GM12801 (cell line): ENCODE data around the gene PAX5.

ENCODE experiments used
- TF ChIP-seq, protein P1 (sequence below): IDR thresholded peaks from one replicate; pipeline ENCODE4 v1.5.1; 2011; ENCODE audit warnings: control low read depth; ENCODE audit not compliant: insufficient read length; ENCODE audit errors: extremely low read depth

The PAX5 gene

DNA sequence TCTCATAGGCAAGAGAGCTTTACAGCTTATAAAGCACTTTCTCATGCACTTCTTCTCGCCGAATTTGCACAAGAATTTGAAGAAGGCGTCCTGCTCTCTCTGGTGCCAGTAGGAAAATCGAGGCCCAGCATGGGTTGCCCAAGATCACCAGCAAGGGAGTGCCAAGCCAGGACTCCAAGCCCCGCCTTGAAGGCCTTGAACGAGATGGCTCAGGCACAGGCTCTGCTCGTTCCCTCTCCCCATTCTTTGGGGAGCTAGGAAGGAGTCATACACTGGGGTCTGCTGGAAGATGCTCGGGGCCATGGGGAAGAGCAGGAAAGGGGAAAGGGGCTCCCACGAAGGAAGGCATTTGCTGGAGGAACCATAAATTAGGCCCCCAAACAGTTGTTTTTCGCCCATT, 46.7 kb downstream of the PAX5 start:
- TF ChIP-seq, protein P1, sequence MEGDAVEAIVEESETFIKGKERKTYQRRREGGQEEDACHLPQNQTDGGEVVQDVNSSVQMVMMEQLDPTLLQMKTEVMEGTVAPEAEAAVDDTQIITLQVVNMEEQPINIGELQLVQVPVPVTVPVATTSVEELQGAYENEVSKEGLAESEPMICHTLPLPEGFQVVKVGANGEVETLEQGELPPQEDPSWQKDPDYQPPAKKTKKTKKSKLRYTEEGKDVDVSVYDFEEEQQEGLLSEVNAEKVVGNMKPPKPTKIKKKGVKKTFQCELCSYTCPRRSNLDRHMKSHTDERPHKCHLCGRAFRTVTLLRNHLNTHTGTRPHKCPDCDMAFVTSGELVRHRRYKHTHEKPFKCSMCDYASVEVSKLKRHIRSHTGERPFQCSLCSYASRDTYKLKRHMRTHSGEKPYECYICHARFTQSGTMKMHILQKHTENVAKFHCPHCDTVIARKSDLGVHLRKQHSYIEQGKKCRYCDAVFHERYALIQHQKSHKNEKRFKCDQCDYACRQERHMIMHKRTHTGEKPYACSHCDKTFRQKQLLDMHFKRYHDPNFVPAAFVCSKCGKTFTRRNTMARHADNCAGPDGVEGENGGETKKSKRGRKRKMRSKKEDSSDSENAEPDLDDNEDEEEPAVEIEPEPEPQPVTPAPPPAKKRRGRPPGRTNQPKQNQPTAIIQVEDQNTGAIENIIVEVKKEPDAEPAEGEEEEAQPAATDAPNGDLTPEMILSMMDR = no peak

DNA sequence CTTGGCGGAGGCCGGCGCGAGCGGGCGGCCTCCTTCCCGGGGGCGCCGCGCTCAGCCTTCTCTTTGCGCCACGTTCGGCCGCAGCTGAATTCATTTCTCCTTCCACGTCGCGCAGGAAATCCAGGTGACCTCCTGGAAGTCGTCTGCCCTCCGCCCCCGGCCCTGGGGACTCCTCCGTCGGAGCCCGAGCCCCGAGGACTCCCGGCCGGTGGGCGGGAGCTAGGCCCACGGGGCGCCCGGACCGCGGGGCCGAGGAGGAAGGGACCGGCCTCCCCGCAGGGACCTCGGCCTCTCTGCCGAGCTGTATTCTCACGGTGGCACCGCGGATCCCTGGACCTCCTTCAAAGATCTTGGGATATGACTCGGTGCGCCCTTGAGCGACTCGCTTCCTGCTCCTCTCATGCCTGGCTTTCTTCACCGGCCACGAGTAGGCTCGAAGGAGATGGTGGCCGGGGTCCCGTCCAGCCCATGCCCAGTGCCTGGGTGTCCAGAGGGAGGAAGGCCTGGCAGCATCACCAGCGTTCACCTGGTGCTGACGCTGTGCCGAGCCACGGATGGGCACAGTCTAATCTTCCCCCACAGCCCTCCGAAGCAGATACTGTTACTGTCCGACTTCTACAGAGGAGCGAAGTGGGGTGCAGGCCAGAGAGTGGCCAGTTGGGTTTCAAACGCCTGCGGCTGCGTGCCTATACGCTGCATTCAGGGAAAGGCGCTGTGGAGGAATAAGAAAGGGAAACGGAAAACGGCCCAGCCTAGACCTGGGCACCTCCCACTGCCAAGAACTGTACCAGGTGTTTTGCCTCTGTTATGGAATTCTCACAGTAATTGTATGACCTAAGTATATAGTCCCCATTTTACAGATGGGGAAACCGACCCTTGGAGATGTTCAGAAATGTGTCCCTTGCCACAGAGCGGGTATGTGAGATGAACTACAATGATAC, 47.3 kb downstream of the PAX5 start:
- TF ChIP-seq, protein P1 = no peak

DNA sequence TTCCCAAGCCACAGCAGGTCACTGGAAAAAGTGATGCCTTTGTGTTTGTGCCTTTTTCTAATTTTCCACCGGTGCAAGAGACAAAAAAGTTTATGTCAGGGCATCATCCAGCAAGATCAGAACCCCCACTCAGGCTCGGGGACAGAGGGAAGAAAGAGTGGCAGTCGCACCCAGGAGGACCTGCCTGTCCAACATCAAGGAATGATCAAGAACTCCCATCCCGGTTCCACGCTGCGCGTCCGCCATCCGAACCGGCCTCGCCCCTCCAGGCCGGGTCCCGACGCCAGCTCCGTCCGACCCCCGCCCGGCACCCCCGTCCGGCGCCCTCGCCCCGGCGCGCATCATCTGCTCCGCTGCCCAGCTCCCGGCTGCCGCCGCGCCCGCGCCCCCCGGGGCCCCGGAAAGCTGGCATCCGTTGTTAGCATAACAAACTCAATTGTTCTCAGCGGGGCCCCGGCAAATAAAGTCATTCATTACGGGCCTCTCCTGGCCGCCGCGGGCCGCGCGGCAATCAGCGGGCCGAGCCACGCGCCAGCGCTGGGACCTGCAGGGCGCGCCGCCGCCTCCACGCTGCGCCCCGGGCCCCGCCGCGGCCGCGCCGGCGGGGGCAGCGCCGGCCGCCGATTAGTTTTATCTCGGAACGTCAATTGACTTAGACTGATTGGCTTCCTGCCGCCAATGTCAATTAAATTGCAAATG, 48.1 kb downstream of the PAX5 start:
- TF ChIP-seq, protein P1 = no peak

DNA sequence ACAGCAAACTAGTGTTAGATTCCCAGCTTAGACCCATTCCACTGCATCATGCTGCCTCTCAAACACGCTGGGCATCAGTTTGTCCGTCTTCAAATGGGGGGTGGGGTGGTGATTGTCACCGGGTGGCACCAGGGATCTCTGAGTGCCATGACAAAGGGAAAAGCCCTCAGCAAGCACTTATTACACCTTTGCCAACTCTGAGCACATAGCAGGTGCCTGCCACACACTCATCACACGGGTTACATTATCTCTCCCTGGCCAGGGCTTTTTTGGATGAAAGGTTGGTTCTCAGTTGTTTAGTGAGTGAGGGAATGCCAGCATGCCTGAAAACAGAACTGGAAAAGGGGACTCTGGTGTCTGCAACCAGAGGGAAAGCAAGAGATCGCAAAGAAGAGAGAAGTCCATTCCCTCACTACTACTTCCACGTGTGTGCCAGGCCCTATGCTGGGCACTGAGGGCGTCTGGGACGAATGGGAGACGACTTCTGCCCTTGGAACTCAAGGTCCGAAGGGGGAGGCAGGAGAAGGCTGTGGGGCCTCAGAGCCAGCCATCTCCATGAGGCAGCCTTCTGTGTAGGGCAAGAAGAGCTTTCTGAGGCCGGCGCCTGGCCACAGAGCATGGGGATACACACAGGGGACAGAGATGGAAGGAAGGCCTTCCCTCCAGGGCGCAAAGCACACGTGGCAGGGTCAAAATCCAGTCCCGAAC, 48.9 kb downstream of the PAX5 start:
- TF ChIP-seq, protein P1 = no peak

DNA sequence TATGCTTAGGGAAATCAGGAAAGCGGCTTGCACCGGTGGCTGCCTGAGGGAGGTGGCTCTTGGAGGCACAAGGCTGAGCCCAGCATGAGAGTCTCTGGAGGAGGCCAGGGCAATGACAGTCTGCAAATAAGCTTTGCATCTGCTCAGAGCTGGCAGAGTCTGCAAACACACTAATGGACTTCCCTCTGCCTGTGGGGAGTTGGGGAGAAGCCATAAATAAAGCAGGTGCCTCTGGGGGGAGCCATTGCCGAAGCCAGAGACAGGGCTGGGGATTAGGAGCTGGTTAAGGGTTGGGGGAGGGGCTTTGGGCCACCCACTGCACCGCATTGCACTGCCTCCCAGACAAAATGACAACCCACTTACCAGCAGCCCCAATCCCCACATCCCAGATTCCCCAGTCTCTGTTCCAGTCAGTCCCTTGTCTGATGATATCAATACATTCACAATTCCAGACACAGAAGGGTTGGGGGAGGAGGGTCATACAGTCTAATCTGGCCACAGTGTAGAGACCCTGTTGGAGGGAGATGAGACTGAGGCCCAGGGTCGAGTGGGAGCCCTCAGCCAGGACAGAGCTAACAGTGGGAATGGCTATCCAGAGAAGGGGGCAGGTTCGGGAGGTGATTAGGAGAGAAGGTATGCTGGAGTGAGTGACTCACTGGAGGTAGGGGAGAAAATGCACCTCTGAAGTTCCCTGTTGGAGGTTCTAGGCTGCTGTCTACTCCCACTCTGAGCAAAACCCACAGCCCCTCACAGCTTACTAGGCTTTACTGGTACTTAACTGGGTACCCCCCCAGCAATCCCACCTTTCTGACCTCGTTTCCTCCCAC, 53.7 kb downstream of the PAX5 start:
- TF ChIP-seq, protein P1 = no peak

DNA sequence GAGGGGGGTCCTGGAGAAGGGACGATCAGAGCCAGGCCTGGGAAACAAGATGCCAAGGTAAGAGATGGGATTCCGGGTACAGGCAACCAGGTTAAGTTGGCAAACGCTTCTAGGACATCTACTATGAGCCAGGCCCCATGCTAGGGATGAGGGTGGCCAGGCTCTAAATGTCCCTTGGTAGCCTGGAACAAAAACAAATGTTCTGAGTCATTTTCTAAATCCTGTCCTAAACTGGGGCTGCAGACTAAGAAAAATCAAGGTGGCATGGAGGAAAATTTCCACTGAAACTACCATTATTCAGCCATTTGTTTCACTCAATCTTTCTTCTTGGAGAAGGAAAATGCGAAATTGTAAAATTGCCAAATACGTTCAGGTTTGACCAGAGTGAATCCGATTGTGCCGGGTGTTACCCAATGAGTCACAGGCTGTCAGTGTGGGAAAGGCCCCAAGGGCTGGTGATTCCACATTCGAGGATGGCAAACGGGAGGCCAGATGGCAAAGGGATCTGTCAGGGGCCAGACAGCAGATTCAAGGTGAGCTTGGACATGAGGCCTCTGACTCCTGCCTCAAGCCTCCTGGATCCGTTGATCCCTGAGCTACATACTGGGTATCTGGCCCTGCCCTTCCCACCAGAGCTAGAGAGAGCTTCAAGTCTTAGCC, 57.6 kb downstream of the PAX5 start:
- TF ChIP-seq, protein P1 = no peak
